EH (cell line): Measurements from ENCODE around the gene PHF2.

Experiments
- DNase-seq: peaks from one replicate; pipeline ENCODE4 v3.0.0-alpha.2; 2015; ENCODE audit warnings: low read depth

PHF2 gene

DNA sequence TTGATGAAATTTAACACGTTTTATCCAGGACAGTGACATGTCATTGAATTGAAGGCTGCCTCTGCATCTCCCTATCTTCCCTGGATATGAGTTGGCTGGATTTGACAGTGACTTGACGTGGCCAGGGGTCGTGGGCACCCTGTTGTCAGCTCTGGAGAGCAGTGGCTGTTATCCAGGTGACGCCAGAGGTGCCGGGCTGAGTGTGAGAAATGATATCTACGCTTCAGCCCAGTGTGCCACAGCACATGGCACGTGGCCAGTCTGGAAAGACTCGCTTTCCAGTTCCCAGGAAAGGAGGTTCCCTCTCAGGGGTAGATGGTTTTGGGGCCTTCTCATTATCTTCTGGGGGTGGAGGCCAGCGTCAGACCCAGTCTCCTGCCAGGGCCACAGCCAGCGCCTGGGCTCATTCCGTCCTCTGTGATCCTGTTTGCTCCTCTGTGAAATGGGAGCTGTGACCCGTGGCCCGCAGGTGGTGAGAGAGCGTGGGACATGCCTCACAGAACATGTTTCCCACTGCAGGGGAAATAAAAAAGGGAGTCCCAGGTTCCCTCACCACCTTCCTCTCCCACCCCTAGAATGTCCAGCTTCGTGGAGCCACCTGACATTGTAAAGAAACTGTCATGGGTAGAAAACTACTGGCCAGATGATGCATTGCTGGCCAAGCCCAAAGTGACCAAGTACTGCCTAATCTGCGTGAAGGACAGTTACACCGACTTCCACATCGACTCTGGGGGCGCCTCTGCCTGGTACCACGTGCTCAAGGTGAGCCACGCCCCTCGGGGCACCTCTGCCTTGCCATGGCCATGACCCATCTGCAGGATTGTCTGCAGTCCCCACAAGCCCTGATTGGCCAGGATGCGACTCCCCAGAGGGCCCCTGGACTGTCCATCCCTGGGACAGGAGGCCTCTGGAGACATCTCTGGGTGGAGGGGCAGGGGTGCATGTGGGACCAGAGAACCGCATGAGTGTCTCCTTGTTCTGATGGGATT, 76.5 kb downstream of the PHF2 start:
- no peak for DNase-seq

DNA sequence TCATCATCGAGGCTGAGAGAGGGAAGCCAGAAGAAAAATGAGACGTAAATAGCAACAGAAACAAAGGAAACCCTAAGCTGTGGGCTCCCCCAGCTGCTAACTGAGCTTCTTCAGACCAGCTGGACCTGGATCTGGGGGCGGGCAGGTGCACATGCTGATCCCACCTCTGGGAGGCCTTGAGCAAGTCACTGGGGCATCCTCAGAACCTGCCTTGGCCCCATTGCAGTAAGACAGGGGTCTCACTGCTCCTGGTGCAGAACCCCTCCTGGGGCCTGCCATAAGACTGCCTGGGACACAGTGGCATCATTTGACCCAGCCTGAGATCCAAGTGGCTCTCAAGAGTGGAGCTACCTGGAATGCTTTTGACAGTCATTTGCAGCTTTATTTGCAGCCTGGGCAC, 77.4 kb downstream of the PHF2 start:
- DNase-seq = no peak

DNA sequence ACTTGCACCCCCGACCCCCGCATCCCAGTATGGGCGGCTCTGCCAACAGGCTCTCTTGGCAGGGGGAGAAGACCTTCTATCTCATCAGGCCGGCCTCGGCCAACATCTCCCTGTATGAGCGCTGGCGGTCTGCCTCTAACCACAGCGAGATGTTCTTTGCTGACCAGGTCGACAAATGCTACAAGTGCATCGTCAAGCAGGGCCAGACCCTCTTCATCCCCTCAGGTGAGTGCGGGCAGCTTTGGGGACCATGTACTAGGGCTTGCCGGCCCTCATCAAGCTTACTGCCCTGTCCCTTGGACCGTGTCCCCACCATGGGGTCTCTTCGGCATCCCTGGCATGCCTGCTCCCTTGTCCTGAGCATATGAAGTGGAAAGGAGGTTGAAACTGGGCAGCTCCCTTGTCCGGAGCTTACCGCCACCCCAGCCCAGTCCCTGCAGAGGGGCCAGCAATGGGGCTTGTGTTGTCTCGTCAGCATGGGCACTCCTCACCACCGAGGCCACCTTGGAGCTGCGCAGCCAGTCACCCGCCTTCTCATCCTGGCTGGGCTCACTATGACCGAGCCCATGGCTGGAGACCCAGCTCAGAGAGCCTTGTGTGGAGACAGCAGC, 78.1 kb downstream of the PHF2 start:
- DNase-seq = no peak

DNA sequence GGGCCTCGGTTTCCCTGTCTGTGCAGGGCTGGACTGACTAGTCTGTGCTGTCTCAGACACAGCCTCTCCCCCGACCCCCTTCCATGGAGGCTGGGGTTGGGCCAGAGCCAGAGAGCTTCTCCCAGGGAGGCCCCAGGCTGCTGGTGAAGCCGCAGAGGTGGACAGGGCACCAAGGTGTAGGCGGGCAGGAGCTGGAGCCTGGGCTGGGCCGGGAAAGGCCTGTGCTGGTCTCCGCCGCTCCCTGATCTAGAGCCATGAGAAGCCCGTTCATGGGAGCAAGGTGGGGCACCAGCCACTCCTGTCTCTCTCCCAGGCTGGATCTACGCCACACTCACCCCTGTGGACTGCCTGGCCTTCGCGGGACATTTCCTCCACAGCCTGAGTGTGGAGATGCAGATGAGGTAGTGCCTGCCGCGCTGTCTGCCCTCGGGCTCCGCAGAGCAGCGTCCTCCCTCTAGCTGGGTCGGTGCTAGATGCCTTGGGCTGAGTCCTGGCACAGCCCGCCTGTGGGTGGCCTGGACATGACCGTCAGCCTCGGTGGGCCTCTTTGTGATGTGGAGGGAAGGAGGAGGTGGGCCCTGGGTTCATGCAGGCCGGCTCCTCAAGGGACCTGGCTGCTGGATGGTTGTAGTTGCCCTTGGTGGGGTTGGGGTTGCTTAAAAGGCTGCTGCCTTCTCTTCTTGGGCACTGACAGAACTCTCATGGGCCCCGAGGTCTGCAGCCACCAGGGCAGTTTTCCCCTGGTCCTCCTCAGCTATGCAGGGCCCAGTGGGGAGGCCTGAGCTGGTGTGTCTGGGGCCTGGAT, 79.4 kb downstream of the PHF2 start:
- DNase-seq = no peak

DNA sequence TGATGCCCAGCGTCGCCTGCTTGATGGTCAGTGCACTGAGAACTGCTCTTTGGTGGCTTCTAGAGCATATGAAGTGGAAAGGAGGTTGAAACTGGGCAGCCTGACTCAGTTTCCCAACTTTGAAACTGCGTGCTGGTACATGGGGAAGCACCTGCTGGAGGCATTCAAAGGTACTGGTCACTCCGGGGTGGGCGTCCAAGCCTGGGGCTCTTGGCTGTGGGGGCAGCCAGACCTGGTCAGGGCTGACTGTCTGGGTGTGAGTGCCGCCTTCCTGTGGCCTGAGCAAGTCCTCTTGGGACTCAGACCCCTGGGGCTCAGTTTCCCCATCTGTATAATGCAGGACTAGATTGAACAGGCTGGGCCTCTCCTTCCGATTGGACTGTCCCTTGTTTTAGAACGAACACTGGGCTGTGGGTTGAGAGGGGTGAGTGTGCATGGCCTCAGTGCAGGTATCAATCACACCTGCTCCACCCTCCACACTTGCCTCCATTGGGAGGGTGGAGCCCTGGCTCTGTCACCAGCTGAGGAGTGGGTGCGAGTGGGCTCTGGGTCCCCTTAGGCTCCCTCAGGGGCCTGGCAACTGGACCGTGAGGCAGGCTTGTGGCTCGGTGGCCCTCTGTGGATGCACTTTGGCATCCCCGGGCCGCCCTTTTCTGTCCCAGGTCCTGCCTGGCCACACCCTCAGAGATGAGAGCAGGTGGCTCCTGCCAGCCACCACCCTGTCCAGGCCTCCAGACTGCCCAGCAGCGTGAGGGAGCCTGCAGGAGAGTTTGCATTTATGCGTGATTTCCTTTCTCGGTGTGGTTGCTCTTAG, 80.2 kb downstream of the PHF2 start:
- no peak for DNase-seq

DNA sequence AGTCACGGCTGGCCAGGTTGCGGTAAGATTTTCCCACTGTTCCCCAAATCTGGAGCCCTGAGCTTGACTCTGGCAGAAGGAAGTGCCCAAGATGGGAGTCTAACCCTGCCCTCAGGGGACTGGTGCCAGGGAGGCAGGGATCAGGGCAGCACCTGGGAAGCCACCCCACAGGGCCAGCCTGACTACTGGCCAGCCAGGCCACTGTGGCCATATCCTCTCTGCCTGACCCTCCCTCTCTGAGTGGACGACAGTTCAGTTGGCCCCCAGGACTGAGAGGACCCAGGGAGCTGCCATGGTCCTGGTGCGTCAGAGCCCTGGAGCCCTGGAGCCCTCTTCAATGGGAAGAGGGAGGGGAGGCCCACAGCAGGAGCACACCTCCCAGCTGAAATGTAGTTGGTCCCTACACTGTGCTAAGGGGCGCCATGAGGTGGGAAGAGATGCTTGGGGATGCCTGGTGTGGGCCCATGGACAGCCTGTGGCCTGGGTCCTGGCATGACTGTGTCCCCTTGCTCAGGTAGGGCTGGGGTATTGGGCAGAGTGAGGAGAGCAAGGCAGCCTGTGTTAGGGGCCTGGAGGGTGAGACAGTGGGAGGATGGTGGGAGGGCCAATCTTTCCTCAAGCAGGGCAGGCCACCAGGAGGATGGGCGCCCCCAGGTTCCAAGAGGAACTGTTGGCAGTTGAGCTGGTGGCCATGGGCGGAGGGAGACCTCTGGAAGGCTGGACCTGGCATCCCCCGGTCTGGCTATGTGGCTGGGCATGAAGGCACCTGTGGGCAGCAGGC, 81.1 kb downstream of the PHF2 start:
- DNase-seq = no peak

DNA sequence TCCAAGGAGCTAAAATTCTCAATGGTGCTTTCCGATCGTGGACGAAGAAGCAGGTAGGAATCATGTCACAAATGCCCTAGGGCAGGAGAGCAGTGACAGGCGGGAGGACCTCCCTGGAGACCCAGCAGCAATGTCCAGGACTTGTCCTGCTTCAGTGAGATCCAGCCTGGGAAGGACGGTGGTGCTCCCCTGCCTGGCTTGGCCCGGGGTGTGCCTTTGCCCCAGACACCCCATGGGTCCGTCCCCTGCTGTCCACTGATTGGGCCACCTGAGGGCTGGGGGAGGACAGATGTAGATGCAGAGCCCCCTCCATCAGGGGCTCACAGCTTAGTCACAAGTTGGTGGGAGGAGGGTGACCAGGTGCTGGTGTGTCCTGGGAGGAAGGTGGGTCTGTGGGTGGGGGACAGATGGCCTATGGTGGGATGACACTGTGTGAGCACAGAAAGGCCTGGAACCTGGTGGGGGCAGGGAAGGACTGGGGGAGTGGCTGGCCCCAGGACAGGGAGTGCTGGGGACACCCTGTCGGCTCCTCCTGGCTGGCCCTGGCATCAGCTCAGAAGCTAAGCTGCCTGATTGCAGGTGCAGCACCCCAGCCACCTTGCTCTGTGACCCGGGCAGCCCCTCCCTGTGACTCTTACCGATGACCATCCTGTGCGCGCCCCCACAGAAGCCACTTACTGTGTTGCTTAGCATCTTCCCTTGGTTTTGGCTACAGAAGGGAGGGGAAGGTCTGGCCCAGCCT, 82.0 kb downstream of the PHF2 start:
- no peak for DNase-seq

DNA sequence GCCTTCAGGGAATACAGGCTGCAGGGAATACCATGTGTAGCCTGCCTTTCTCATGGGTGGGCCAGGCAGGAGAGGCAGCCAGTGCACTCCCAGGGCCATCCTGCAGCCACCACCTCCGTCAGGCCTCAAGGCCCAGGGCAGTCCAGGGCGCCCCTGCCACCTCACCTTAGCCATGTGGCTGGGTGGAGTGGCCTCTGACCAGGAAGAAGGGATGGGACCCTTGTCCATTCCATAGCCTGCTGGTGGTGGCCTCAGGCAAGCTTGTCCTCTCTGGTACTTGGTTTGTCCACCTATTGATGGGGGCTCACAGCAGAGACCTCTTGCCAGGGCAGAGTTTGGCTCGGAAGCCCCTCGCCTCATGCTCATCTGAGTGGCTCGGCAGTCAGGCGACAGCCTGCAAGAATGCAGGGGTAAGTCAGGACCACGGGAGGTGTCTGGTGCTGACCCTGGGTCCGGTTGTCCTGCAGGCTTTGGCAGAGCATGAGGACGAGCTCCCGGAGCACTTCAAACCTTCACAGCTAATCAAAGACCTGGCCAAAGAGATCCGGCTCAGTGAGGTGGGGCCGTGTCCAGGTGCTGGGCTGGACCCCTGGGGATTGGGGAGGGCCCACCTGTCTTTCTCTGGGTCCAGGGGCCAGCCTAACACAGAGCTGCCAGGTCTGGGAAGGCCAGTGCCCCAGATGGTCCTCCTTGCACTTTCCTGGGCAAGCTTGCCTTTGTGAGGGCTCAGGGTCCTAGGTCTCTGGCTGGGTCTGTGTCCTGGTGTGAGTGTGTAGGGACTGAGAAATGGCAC, 82.9 kb downstream of the PHF2 start:
- DNase-seq = no peak

DNA sequence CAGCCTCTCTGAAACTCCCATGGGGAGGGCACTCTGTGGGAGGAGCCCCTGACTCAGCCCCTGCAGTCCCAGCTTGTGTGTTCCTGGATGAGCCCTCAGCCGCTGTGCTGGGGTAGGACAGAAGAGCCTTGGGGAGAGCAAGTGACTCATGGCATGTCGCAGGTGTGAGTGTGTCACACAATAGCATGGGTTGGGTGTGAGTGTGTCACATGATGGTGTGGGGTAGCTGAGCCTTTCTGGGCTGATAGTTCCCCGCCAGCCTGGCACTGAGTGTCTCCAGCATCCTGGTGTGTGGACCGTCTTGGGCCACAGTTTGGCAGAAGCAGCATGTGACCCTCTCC, 83.4 kb downstream of the PHF2 start:
- DNase-seq = no peak

DNA sequence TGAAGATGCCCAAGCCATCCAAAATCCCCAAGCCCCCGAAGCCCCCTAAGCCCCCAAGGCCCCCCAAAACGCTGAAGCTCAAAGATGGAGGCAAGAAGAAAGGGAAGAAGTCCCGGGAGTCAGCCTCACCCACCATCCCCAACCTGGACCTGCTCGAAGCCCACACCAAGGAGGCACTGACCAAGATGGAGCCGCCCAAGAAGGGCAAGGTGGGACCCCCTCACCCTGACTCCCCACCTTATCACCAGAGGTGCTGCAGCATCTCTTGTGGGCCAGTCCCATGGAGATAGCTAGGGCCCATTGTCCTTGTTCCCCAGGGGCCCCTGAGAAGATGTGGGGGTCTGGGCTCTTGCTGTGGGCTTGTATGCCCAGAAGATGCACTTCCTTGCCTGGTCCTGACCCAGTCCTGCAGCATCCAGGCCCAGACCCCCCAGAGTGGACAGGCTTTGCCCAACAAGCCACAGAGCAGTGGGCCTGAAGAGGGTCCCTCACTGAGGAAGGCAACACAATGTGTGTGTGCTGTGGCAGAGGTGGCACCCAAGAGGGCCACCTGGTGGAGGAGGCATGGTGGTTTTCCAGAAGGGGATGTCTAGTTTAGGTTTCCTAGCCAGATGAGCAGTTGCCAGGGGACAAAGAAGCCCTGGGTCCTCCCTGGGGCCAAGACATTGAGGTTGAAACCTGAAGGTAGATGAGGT, 84.1 kb downstream of the PHF2 start:
- DNase-seq = no peak

DNA sequence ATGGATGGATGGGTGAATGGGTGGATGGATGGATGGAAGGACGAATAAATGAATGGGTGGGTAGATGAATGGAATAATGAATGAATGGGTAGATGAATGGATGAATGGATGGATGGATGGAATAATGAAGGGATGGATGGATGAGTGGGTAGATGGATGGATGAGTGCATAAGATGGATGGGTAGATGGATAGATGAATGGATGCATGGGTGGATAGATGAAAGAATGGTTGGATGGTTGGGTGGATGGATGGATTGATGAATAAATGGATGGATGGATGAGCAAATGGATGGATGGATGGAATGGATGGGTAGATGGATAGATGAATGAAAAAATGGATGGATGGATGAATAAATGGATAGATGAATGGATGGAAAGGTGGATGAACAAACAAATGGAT, 85.2 kb downstream of the PHF2 start:
- DNase-seq = no peak

DNA sequence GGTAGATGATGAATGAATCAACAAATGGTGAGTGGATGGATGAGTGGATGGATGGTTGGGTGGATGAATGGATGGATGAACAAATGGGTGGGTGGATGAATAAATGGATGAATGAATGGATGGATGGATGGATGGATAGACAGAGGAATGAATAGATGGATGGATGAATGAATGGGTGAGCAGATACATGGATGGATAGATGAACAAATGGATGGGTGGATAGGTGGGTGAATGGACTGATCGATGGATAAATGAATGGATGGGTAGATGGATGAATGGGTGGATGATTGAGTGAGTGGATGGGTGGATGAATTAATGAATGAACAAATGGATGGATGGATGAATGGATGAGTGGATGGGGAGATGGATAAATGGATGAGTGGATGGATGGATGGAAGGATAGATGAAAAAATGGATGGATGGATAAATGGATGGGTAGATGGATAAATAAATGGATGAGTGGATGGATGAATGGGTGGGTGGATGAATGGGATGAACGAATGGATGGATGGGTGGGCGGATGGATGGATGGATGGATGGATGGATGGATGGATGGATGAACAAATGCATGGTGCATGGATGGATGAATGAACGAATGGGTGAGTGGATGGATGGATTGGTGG, 85.7 kb downstream of the PHF2 start:
- DNase-seq = no peak

DNA sequence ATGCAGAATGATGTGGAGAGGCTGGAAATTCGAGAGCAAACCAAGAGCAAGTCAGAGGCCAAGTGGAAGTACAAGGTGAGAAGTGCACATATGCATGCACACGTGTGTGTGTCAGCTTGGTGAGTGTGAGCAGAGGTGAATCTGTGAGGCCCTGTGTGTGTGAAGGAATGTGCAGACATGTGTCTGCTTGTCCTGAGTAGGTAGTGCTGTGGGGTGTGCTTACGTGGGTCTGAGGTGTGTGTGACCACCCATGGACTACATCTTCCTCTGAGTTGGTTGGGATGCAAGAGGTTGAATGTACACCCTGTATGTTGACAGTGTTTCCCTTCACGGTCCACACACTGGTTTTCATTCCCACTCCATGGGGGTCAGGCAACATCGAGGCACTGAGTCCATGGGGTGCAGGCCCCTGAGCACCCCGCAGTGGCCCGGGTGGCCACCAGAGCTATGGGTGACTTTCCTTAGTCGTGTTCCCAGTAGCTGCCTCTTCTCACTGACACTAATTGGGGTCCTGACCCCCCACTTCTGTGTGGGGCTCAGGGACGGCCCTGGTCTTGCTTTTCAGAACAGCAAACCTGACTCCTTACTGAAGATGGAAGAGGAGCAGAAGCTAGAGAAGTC, 86.7 kb downstream of the PHF2 start:
- DNase-seq = no peak

DNA sequence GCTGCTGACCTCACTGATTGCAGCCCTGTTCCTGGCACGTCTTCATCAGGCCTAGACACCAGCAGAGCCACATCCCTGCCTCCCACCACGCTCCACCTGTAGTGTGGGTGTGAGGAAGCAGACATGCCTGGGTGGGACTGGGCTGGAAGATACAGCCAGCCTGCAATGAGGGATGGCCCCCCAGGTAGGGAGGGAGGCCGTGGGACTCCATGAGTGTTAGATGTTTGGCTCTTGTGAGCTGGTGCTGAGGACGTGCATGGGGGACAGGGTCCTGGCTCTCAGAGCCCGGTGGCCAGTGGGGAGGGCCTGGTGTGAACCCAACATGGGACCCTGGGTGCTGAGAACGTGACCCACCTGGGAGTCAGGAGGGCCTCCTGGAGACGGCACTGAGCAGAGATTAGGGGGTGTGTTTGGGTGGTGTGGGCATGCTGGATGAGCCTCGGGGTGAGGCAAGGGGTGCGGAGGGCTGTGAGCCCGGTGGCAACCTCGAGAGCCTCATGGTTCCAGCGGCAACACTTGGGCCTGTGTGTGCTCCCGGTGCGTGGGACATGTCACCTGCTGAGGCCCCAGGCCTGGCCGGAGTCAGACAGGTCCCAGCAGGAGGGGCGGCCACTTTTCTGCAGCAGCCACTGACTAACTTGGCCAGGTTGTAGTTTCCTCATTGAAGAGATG, 87.6 kb downstream of the PHF2 start:
- DNase-seq = no peak

DNA sequence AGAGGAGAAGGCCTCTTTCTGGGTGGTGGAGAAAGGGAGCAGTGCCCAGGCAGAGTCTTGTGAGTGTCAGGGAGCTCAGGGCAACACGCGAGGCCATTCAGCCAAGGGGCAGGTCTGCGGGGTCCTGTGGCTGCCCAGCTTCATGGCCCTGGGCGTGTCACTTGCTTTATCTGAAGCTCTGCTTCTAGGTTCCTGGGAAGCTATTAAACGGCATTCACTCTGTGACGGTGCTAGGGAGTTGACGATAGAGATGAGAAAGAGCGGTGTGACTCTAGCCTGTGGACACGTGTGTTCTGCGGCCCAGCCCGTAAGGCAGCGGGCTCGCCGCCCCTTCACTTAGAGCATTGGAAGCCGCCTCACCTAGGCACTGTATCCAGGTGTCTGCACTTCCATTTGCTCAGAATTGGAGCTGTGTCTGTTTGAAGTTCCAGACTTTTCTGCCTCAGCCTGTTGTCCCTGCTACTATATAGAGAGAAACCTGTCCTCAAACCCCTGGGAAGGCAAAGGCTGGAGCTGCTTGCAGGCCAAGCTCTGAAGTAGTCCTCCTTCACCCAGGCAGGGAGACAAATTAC, 88.3 kb downstream of the PHF2 start:
- DNase-seq = no peak

DNA sequence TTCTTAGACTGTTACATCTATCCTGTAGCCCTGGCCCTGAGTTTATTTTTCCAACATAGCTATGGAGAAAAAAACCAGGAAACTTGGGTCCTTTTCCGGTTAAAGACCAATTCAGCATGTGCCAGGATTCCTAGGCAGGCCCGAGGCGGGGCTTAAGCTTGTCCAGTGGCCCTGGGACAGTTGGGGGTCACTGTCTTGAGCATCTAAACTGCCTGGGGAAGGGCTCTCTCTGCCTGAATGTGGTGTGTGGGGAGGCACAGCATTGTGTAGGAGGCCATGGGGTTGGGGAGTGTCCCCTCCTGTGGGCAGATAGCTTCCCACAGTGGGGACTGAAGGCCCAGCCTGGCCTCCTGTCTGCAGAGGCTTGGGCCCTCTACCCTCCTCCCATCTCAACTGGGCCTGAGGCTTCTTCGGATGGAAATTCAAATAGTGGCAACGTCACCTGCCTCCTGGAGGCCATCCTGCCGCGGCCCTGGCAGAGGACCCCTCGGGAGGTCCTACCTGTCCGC, 88.8 kb downstream of the PHF2 start:
- no peak for DNase-seq
